ENCODE results near the gene DES.

The DES gene

DNA sequence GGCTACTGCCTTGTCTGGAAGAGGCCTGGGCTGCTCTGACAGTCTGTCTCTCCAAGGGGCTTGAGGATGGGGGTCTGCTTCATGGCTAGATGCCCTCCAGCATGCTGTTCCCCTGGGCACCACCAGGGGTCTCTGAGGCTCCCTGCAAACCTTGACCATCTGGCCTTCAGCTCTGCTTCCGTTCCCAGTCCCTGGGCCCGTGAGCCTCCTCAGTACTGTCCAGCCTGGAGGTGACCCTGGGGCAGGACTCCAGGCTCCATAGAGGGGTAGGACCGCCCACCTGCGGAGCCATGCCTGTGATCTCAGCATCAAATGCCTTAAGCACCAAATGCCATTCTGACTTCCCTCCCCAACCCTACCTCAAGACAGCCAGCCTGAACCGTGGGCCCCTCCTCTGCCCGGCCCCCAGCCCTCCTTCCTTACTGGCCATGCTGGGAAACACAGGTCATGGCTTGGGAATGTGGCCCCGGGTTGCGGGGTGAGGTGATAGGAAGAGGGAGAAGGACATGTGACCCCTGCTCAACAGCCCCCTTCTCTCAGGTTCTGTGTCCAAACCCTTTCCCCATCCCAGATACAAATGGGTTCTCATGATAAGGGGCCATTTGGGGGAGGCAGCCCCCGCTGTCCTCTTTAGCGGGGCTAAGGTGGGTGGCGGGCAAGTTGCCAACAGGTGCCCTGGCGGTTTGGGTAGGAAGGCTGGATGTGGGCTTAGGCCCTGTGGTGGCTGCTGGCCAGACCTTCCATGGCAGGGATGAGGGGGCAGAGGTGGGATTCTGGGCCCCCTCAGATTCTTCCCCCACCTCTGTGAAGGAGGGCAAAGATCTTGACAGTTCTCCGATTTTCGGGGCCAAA is 41.5 kb downstream of the DES start:
- DNase-seq = peak; percentile 11 to 47

DNA sequence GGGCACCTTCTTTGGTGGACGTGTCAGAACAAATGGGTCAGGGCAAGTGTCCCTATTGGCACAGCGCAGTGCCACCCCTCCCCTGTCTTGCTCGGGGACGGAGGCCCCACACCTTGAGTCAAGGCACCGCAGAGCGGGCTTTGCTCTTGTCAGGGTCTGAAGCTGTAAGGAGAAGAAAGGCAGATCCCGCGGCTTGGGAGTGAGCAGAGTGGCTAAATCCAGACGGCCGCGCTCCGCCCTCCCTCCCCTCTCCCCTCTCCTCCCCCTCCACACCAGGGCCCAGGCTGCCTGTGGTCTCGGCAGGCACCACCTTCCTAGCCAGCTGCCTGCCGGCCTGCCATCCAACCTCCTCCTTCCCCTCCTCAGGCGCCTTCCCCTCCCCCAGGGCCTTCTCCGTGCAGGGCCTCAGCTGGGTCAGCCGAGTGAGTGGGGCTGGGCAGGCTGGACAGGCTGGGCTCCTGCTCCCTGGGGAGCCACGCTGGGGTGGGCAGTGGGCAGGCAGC is 42.3 kb downstream of the DES start:
- no peak for DNase-seq

DNA sequence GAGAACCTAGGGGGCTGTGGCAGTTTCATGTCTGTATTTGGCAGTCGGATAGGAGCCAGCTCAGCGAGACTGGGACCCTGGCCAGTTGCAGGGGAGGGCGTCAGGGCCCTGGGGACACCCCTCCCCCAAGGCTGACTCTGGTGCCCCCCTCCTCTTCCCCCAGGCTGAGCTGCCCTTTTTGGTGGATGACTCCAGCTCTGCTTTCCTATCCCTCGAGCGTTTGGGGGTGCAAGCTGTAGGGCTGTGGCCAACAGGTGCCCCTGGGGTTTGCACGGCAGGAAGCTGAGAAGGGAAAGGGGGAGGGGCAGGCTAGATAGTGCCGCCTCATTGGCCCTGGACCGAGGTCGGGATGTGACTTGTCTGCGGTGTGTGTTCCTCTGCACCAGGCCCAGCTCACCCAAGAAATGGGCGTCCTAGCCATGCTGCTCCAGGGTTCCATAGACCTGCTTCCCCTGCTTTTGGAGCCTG is 42.9 kb downstream of the DES start:
- DNase-seq = no peak

DNA sequence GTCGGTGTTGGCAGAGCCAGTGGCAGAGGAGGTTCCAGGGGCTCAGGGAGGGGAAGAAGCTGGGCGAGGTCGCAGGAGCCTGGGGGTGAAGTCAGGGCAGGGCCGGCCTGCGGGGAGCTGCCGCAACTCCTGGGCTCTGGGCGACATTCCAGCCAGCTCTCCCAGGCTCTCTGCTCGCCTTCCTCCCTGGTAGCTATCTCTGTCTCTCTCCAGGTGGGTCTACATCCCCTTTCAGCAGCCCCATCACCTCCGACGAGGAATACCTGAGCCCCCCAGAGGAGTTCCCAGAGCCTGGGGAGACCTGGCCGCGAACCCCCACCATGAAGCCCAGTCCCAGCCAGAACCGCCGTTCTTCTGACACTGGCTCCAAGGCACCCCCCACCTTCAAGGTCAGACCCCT is 43.5 kb downstream of the DES start:
- DNase-seq = no peak

DNA sequence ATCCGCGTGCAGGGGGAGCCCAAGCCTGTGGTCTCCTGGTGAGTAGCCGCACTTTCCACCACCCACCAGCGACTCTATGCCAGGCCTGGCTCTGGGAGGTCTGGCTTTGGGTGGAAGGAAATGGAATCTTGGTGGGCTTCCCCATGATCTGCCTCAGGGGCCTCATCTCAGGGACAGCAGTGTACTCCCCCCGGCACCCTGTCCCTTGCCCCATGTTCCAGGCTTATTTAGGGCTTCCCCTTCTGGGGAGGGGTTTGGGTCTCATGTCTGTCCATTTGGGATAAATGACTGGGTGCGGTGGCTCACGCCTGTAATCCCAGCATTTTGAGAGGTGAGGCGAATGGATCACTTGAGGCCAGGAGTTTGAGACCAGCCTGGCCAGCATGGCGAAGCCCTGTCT is 44.2 kb downstream of the DES start:
- DNase-seq = no peak

DNA sequence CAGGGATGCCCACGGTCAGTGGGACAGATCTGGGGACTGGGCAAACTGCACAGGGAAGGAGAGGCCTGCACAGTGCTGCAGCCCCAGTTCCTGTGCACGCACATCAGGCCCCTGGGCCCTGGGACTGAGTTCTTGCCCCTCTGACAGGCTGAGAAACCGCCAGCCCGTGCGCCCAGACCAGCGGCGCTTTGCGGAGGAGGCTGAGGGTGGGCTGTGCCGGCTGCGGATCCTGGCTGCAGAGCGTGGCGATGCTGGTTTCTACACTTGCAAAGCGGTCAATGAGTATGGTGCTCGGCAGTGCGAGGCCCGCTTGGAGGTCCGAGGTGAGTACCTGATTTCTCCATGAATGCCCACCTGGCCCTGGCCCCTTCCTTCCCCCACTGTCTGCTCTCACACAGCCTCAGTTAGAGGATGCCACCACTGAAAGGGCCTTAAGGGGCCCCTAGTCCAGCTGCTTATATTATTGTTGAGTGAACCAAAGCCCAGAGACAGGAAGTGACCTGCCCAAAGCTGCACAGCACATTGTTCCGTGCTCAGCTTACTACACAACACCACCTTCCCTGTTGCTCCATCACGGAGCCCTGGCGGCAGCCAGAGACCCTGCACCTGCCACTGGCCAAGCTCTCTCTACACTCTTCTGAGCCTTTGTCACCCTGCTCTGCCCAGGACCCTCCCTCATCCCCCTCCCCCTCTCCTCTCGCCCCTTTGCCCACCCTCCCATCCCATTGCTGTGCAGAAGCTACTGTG is 46.3 kb downstream of the DES start:
- DNase-seq = no peak

DNA sequence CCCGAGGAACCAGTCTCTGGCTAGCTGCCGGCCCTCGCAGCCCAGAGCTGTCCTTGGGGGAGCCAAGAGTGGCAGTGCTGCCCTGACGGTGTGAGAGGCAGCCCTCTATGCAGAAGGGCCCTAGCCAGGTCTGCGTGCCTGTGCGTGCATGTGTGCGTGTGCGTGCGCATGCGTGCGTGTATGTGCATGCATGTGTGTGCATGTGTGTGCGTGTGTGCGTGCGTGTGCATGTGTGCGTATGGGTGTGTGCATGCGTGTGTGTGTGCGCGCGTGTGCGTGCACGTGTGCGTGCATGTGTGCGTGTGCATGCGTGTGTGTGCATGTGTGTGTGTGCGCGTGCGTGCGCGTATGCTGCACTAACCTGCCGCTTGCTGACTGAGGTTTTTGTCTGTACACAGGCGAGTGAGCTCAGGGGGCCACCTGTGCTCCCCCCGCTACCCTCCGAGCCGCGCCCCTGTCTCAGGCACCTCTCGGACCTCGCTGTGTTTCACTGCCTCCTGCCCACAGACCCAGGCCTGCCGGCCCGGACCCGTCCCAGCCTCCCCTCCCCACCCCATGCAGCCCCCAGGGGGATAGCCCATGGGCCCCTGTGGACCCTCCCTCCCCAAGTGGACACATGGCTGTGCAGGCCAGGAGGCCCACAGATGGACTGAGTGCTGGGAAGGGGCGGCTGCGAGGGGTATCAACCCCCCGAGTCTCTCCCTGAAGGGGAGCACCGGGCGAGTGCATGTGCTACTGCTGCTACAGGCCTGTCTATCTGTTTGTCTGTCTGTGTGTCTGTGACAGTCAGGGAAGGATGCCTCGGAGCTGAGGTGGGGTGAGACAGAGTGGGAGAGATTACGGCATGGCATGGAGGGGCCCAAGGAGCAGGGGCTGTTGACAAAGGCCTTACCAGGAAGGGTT is 47.7 kb downstream of the DES start:
- DNase-seq = no peak

DNA sequence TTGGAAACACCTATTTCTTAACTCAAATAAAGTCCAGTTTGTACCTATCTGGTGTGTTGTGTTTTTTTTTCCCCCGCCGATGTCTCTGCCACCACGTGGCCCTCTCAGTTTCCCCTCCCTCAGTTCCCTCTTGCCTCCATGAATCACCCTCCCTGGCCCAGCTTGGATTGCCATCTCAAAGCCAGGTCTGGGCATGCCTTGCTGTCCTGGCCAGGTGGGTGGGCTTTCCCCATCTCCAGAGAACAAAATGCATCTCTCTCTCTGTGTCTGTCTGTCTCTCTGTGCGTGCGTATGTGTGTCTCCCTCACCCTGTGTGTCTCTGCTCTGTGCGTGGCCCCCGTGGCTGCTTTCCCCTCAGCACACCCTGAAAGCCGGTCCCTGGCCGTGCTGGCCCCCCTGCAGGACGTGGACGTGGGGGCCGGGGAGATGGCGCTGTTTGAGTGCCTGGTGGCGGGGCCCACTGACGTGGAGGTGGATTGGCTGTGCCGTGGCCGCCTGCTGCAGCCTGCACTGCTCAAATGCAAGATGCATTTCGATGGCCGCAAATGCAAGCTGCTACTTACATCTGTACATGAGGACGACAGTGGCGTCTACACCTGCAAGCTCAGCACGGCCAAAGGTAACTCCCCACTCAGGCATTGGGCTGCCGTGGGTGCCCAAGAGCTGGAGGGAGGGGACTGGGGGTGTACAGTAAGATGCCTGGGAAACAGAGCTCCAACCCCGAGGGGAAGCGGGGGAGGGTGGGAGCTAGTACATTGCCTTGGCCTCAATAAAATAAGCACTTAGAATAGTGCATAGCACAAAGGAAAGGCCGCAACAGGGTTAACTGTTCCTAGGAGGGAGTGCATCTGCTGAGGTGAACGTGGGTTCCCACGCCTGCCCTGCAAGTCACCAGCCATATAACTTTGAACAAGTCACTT is 48.9 kb downstream of the DES start:
- no peak for DNase-seq

DNA sequence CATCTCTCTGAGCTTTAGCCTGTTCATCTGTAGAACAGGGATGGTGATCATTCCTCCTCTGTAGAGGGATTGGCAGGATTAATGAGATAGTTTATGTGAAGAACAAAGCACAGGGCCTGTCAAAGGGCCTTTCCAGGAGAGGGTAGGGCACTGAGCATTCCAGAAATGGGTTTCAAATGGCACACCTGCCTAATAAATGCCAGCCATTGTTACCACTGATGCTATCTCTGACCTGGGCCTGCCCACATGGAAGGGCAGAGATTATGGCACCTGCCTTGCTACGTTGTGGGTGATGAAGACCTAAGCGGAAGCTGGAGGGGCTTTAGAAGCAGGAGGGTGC is 49.5 kb downstream of the DES start:
- DNase-seq = no peak

DNA sequence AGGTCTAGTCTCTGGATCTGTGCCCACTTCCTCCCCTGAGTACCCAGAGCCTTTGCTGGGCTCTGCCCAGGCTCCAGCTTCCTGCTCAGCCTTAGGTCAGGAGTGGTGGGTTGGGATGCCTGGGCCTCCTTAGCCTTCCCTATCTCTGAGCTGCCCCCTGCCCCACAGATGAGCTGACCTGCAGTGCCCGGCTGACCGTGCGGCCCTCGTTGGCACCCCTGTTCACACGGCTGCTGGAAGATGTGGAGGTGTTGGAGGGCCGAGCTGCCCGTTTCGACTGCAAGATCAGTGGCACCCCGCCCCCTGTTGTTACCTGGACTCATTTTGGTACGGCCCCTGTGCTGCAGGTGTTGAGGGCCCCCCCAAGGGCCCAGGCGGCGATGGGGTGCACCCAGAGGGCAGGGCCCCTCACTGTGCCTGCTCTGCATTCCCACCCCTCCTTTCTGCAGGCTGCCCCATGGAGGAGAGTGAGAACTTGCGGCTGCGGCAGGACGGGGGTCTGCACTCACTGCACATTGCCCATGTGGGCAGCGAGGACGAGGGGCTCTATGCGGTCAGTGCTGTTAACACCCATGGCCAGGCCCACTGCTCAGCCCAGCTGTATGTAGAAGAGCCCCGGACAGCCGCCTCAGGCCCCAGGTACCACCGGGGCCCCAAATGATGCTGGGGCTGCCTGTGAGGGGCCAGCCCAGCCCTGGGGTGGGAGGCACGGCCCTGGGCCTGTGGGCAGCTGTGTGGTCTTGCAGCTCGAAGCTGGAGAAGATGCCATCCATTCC is 50.4 kb downstream of the DES start:
- no peak for DNase-seq

DNA sequence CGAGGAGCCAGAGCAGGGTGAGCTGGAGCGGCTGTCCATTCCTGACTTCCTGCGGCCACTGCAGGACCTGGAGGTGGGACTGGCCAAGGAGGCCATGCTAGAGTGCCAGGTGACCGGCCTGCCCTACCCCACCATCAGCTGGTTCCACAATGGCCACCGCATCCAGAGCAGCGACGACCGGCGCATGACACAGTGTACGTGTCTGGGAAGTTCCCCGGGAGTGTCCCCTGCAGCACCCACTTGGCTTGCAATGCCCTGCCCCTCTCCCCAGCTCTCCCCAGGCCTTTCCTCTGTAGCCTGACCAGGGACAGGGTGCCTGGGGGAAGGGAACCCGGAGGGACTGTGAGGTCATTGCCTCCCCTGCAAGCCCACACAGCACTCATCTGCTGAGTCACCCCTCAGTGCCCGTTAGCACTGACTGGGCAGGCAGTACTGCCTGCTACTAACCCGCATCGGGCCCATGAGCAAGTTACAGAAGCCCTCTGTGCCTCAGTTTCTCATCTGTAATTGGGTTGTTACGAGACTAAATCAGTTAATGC is 51.1 kb downstream of the DES start:
- DNase-seq = peak; percentile 41 to 86

DNA sequence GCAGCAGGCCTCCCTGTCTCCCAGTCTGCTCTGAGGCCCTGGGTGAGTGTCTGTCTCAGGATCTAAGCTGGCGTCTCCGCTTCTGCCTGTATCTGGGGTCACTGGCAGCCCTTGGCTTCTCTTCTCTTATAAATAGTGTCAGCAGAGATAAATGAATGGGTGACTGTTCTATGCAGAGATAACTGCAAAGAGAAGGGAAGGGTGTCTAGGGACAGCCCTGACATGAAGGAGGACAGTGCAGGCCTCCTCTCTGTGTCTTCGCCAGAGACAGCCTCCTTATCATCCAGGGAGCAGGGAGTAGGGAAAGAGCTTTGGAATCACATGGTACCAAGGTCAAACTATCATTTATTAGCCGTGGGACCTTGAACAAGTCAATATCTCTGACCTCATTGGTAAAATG is 52.3 kb downstream of the DES start:
- DNase-seq = no peak

DNA sequence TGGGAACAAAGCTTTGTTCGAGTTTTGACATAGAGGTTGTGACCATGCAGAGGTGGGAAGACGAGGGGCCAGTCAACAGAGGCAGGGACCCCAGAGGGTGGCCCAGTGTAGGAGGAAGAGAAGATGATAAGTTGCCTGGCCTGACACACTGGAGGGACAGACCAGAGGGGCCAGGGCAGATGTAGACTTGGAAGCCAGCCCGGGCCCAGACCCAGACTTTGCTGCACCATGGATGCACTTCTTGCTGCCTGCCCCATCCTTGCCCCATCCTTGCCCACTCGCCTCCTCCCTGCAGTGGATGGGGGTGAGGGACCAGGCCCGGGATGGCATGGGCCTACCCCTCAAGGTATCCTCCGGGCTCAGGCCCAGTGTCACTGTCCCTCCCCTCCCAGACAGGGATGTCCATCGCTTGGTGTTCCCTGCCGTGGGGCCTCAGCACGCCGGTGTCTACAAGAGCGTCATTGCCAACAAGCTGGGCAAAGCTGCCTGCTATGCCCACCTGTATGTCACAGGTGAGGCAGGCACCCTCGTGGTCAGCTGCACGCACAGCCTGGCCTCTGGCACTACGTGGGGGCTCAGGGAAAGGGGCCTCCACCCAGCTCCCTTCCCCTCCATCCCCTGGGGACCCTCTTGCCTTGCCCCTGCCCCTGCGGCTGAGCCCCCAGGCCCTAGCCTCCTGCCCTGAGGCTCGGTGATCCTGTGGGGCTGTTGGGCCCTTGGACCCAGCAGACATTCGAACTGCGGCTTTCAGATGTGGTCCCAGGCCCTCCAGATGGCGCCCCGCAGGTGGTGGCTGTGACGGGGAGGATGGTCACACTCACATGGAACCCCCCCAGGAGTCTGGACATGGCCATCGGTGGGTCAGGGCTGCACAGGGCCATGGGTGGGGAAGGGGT is 53.5 kb downstream of the DES start:
- DNase-seq = no peak

DNA sequence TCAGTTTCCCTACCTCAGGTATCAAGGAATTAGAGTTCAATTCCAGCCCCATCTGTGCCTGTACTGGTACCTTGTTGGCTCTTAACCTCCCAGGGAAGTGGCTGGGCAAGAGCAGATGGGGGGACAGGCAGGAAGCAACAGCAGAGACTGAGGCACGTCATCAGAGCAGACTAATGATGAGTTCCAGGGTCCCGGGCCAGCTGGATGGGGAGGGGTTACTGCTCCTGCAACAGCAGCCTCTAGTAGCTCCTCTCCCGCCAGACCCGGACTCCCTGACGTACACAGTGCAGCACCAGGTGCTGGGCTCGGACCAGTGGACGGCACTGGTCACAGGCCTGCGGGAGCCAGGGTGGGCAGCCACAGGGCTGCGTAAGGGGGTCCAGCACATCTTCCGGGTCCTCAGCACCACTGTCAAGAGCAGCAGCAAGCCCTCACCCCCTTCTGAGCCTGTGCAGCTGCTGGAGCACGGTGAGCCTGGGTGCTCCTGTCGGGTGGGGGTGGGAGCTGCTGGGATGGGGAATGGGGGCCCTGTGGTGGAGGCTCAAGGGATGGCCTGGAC is 54.5 kb downstream of the DES start:
- DNase-seq = no peak

DNA sequence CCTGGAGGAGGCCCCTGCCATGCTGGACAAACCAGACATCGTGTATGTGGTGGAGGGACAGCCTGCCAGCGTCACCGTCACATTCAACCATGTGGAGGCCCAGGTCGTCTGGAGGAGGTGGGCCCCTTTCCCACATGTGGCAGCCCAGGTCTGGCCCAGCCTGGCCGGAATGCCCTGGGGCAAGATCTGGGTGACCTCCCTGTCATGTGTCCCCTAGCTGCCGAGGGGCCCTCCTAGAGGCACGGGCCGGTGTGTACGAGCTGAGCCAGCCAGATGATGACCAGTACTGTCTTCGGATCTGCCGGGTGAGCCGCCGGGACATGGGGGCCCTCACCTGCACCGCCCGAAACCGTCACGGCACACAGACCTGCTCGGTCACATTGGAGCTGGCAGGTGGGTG is 55.3 kb downstream of the DES start:
- DNase-seq = no peak

DNA sequence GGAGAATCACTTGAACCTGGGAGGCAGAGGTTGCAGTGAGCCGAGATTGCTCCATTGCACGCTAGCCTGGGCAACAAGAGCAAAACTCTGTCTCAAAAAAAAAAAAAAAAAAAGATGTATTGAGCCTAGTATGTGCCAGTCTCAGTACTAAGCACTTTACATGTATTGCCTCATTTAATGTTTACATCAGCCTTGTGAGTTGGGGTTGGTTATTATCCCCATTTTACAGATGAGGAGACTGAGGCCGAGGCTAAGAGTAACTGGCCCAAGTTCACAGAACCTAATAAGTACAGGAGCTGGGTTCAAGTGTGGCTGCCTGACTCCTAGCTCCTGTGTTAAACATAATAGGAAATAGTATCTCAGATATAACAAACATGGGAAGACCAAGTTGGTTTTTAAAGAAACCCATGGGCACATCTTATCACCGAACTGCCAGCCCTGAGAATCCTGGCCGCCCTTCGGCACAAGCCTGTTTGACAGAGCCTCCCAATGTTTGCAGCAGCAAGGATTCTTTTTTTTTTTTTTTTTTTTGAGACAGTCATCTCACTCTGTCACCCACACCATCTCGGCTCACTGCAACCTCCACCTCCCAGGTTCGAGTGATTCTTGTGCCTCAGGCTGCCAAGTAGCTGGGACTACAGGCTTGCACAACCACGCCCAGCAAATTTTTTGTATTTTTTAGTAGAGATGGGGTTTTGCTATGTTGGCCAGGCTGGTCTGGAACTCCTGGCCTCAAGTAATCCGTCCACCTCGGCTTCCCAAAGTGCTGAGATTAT is 56.3 kb downstream of the DES start:
- DNase-seq = no peak

DNA sequence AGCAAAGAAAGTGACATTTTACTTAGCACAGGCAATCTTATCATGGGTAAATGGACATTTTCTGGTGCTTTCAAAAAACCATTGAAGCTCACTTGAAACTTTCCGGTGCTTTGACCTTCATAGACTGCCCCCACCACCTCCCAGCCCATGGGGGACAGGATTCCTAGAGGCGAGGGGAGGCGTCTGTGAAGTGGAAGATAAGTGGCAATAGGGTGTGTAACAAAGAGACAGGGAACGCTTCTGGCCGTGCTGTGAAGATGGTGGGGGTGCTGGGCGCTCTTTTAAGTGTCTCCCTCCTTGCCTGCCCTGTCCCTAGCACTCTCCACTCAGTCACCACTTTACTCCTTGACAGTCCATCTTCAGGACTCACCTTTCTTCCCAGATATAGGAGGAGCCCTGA is 57.1 kb downstream of the DES start:
- no peak for DNase-seq

Data from inflammatory macrophage treated with lipopolysaccharide for 1 hour (primary cell).